ENCODE measurements around the gene OSBPL3. TPM values are rescaled to one million over a fixed set of nuclear protein-coding genes. Genes with fewer than 3 reads are reported as not detected.
A peak's percentile ranks its signal among the peaks of the same experiment; 100 is the strongest.

Gene OSBPL3
- total RNA-seq, 1 donor from 2014 or later = 26.8 TPM

DNA sequence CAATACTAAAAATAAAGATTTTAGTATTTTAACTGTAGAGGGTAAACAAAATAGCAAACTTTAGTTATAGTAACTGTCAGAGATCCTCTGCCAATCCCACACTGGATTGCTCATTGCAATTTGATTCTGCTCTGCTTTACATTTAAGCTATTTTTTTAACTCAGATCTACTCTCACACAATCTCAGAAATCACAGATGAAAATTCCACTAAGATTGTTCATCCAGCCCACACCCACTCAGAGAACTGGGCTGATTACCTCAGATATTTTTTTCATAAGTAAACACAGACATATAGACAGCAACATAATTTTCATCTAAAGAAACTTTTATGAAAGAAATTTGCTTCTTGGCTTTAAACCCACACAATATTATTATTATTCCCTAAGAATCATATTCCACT lies 7.0 kb downstream of the OSBPL3 start:
- TF ChIP-seq, protein P1, sequence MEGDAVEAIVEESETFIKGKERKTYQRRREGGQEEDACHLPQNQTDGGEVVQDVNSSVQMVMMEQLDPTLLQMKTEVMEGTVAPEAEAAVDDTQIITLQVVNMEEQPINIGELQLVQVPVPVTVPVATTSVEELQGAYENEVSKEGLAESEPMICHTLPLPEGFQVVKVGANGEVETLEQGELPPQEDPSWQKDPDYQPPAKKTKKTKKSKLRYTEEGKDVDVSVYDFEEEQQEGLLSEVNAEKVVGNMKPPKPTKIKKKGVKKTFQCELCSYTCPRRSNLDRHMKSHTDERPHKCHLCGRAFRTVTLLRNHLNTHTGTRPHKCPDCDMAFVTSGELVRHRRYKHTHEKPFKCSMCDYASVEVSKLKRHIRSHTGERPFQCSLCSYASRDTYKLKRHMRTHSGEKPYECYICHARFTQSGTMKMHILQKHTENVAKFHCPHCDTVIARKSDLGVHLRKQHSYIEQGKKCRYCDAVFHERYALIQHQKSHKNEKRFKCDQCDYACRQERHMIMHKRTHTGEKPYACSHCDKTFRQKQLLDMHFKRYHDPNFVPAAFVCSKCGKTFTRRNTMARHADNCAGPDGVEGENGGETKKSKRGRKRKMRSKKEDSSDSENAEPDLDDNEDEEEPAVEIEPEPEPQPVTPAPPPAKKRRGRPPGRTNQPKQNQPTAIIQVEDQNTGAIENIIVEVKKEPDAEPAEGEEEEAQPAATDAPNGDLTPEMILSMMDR (conservative IDR thresholded peaks at IDR 0.05; ENCODE audit: low read depth, low read length) = no peak
- H3K4me3 ChIP-seq (ENCODE audit: low read depth, low read length) = no peak overlapping the region
- DNase-seq (ENCODE audit: low read depth) = no peak

DNA sequence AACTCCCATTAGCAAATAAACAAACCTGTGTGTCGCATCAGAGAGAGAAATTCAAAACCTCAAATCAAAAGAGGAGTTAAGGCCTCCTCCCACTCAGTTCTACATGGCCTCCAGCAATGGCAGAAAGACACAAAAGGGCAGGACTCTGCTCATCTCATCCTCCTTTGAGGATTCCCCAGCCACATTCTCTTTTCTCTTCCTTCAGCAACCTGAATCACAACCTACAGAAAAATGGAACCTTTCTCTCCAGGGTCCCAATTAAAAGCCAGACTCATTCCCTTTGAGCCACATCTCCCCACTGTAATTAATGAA lies 7.9 kb downstream of the OSBPL3 start:
- no peak for DNase-seq (ENCODE audit: low read depth)
- no peak overlapping the region for H3K4me3 ChIP-seq (ENCODE audit: low read depth, low read length)
- TF ChIP-seq, protein P1 (conservative IDR thresholded peaks at IDR 0.05; ENCODE audit: low read depth, low read length) = no peak

DNA sequence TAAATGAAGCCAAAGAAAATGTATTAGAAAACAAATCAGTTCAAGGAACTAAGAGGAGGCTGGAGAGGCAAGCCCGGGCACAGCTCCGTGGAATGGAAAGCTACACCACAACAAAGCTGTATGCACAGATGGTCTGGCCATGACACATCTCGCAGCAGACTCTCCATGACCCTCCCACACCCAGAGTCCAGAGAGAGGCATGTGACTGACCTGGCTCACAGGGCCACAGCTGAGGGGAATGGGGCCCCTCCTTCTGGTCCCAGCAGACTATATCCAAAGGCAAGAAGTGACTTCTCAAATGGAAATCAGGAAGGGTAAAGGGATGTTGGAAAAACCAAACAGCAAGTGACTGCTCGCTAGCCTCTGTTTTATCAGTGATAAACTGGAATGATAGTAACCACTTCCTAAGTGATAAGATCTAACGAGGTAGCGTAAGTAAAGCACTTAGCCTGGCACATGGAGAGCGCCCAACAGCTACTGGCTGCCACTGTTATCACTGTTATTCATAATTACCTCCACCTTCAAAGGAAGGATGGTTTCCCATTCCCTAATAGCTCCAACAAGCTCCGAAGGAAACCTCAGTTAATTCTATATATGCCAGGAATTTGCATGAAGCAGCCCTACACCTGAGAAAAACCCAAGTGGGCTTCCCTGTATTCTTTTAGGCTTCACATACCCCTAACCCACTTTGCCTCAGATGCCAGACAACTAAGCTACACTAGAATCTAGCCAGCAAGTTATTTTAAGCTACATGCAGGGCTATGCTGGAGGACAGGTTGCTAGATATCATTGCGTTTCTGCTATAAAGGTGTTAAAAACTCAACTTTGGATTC lies 8.4 kb downstream of the OSBPL3 start:
- peak; percentile 38 for DNase-seq (ENCODE audit: low read depth)
- H3K4me3 ChIP-seq (ENCODE audit: low read depth, low read length) = no peak overlapping the region
- TF ChIP-seq, protein P1 (conservative IDR thresholded peaks at IDR 0.05; ENCODE audit: low read depth, low read length) = no peak

DNA sequence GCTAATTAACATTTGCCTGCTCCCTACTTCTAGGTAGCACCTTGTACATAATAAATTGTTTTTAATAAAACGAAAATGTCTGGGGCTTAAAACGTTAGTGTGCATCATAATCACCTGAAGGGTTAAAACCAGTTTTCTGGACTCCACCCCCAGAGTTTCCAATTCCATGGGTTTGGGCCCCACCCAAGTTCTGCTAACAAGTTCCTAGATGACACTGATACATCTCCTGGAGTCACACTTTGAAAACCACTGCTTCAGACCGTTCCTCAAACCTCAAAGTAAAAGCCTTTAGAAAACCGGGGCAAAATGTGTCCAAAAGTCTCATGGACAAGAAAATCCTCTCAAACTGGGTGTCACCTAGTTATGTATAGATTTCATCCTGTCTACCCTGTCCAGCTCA lies 9.3 kb downstream of the OSBPL3 start:
- no peak overlapping the region for H3K4me3 ChIP-seq (ENCODE audit: low read depth, low read length)
- TF ChIP-seq, protein P1 (conservative IDR thresholded peaks at IDR 0.05; ENCODE audit: low read depth, low read length) = no peak
- DNase-seq (ENCODE audit: low read depth) = no peak

DNA sequence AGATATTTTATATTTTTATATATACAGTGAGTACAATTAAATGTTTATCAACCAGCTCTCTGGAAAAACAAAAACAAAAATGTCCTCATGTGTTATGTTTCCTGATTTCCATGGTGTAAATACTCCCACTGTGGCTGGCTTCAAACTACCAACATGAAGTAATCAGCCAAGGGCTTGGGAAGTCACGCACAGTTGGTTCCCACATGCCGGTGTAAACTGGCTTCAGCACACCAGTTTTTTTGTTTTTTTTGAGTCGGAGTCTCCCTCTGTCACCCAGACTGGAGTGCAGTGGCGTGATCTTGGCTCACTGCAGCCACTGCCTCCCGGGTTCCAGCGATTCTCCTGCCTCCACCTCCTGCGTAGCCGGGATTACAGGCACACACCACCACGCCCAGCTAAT lies 11.8 kb downstream of the OSBPL3 start:
- no peak overlapping the region for H3K4me3 ChIP-seq (ENCODE audit: low read depth, low read length)
- peak; percentile 65 for DNase-seq (ENCODE audit: low read depth)
- TF ChIP-seq, protein P1 (conservative IDR thresholded peaks at IDR 0.05; ENCODE audit: low read depth, low read length) = no peak

DNA sequence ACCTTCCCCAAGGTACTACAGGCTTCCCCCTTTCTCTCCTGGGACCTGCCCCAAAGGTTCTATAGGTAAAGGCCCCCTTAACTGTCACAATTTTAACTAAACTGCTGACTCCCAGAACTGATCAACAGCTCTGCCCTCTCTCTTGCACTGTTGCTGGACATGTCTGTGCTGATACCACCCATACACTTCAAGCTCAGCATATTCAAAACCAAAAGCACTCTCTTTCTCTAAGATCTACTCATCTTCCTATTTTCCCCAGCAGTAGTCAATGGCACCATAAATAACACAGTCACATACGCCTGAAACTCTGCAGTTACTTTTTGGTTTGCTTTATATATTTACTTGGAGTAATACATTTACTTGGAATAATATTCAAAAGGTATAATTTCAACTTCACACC lies 12.3 kb downstream of the OSBPL3 start:
- DNase-seq (ENCODE audit: low read depth) = no peak
- H3K4me3 ChIP-seq (ENCODE audit: low read depth, low read length) = no peak overlapping the region
- TF ChIP-seq, protein P1 (conservative IDR thresholded peaks at IDR 0.05; ENCODE audit: low read depth, low read length) = no peak

DNA sequence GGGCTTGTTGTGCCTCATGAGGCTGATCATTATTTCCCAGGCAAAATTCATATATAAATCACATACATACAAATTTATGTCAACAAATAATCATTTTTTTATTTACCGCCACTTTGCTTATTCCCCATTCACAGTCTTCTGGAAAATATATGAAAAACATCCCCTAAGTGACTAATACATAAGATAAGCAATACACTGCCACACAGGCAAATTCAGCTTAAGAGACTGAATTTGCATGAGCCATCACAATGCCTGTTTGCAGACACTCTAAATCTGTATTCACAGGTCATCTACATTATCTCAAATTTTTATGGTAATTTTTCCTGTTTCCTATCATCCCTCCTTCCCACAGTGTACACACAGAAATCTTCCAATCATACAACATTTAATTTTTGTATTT lies 13.2 kb downstream of the OSBPL3 start:
- DNase-seq (ENCODE audit: low read depth) = no peak
- TF ChIP-seq, protein P1 (conservative IDR thresholded peaks at IDR 0.05; ENCODE audit: low read depth, low read length) = no peak
- H3K4me3 ChIP-seq (ENCODE audit: low read depth, low read length) = no peak overlapping the region

Measured in epithelial cell of proximal tubule (primary cell).